GM18907 (cell line): Measurements from ENCODE around the gene PLXNB2.
"Not testable (repeated sequence)": the region's sequence is repeated elsewhere in the genome, so short reads cannot be mapped to it uniquely, and the experiment has no call there.

Experiments used
- ATAC-seq: cut with Tn5 transposase; IDR thresholded peaks from one replicate; pipeline ENCODE4 v1.9.1; 2021; ENCODE audit warnings: mild to moderate bottlenecking, moderate library complexity; ENCODE audit not compliant: unreplicated experiment

Gene PLXNB2

DNA sequence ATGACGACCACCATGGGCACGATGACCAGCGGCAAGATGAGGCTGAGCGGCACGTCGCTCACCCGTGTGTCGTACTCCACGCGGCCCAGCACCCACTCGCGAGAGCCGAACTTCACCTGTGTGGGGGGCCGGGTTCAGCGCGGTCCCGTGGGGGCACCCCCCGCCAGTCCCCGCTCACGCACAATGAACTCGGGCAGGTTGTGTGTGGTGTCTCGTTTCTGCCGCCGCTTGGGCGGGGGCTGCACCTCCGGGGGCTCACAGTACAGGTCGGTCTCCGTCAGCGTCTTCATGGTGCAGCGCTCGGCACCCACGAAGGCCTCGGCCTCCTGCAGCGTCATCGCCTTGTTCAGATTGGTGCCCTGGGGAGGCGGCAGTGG lies 26.1 kb downstream of the PLXNB2 start:
- ATAC-seq, result no peak

DNA sequence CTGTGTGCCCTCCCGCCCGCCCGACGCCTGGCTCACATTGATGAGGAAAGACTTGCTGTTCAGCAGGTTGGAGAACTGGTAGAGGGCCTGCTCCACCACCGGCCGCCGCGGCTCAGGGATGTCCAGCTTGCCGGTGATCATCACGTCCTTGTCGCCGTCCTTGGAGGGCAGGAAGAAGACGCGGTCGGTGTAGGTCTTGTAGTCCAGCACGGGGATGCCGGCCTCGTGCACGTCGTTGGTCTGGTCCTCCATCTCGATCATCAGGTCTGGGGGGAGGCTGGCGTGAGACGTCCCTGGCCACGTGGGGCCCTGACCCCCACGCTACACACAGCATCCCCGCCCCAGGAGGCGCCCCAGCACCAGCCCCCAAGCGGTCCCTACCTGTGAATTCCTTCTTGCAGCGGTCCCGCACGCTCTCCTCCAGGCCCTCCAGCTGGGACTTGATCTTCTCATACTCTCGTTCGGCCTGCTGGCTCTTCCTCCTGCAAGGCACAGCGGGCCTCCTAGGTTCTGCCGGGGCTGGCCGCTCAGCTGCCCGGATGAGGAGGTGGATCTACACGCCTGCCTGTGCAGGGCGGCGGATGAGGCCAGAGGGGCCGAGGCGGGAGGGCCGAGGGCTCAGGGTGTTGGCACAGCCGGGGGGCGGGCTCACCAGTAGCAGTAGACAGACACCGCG lies 26.6 kb downstream of the PLXNB2 start:
- no peak for ATAC-seq

DNA sequence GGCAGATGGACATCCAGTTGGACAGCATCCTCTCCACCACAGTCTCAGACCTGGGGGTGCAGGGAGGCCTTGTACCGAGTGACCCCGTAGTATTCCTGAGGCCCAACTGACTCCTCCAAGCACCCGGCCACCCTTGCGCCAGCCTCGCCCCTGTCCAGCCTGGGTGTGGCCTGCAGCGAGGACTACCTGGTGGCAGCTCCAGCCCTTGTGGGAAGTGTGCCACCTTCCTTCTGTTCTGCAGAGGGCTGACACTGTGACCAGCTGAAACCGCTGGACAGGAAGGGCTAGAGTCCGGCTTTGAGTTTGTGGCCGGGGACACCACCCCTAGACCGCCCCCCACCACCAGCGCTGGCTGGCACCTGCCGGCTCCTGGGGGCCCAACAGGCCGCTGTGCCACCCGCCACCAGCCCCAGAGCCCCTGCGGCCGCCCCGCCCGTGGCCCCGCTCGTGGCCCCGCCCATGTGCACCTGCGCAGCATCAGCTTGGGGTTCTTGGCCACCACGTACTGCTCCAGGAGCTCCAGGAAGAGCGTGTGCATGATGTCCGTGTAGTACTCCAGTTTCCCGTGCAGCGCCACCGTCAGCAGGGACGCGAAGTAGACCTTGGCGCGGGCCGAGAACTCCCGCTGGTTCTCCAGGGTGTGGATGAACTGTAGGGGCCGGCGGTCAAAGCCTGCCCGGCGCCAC lies 27.3 kb downstream of the PLXNB2 start:
- no peak for ATAC-seq

DNA sequence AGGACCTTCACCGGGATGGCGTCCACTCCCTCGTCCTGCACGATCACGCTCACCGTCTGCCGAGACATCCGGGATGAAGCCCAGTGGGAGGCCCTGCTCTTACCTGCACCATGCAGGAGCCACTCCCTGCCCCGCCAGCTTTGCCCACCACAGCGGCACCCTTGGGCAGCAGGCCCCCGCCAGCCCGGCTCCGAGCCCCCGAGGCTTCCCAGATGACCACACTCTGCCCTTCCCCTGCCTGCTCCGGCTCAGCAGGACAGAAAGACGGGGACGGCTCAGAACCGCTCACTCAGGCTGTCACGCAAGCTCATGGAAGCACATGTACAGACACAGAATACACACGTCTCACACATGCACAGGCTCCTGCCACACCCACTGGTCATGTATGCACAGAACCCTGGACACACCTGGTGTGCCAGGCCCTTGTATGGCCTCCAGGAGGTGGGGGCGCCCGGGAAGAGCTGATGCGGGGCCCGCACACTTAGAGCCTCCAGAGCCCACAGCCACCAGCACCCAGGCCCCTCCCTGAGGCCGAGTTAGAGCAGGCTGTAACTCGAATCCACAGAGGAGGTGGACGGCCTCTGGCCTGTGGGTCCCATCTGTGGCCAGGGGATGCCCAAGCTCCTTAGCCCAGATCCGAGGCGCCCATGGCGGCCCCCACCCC lies 28.4 kb downstream of the PLXNB2 start:
- ATAC-seq, result no peak

DNA sequence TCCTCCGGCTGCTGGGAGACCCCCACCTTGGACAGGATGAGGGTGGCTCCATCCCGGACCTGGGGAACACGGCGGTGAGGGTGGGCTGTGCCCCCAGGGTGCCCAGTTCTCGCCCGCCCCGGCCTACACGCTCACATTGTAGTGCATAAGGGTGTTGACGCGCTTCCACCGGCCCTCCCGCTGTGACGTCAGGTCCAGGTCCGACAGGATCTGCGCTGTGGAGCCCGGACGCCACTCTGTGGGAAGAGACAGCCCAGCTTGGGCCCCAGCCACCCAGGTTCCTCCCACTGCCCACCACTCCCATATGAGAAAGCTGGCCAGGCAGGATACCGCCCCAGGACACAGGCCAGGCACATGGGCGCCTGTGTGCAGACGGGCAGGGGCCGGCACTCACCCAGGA lies 29.0 kb downstream of the PLXNB2 start:
- ATAC-seq, result no peak

DNA sequence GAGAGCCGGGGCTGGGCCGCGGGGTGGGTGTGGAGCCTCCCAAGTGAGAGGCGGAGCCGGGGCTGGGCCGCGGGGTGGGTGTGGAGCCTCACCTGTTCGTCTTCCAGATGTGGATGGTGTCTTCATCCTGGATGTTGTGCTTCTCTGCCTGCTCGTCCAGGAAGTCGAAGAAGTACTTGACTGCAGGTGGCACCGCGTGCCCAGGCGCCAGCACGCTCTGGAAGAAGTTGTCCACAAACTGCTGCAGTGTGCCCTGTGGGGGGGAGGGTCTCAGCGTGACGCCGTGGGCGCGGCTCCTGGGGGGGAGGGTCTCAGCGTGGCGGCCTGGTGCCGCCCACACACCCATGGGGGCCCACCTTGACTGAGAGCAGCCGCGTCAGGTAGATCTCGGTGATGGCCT lies 29.7 kb downstream of the PLXNB2 start:
- ATAC-seq, result no peak

DNA sequence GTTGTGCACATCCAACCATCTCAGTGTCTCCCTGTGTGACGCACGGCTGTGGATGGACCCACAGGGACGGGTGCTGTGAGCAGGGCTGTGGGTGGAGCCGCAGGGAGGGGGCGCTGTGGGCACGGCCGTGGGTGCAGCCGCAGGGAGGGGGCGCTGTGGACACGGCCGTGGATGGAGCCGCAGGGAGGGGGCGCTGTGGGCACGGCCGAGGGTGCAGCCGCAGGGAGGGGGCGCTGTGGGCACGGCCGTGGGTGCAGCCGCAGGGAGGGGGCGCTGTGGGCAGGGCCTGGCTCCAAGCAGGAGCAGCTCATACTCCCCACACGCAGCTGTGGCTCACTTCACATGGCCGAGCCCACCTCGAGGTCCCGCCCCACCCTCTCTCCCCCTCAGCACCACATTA lies 31.3 kb downstream of the PLXNB2 start:
- peak; percentile 48 for ATAC-seq

DNA sequence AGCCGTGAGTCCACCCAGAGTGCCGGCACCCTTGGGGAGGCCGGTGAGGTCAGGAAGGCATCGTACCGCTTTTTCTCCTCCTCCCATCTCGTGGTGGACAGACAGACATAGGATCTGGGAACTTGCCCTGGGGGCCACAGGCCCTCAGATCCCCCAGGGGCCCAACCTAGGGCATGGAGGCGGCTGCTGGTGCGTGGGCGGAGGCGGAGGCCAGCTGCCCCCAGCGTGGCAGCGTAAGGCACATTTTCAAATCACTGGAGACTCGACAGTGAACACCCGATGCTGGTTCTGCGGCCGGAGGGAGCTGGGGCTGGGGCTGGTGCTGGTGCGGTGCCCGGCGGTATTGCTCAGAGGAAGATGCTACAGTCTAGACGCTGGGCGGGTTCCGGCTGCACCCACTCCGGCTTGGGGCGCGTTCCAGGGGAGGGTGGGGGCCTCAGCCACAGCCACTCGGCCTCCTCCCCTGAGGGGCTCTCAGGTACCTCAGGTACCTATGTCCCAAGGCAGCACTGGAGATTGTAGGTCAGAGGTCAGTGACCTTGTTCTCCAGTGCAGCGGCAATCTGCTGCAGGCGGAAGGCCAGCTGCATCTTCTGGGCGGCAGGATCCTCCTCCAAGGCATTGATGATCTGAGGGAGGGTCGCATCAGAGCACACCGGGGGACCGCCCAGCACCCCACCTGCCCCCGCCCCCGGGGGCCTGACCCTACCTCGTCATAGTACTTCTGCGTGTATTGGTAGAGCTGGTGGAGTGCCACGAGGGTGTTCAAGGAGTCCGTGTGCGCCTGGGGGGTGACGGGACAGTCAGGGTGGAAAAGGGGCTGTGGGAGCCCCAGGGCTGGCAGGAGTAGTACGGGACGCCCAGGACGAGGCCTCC lies 32.0 kb downstream of the PLXNB2 start:
- no peak for ATAC-seq

DNA sequence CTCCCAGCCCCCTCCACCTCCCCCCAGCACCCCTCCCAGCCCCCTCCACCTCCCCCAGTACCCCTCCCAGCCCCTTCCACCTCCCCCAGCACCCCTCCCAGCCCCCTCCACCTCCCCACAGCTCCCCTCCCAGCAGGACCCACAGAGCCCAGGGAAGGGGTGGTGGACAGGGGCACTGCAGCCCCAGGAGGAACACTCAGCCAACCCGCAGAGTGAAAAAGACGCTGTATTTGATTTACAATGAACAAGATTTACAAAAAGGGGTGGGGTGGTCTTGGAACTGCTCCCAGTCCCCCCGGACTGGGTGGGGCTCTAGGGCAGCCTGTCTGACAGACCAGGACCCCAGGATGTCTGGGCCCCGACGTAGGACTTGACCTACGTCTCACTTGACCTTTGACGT lies 32.7 kb downstream of the PLXNB2 start:
- ATAC-seq, result no peak

DNA sequence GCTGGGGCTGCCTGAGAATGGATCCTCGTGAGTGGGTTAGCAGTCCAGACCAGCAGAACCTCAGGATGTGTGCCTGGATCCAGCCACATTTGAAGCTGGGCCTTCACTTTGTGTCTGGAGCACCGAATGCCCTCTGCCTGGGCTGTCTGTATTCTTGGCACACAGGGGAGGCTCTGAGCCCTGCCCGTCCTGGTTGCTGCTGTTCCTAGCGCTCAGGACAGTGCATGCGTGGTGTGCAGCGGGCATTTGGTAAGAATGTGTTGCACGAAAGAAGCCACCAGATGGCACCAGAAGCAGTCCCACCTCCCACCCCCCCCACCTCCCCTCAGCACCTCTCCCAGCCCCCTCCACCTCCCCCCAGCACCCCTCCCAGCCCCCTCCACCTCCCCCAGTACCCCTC lies 33.1 kb downstream of the PLXNB2 start:
- ATAC-seq, result no peak

DNA sequence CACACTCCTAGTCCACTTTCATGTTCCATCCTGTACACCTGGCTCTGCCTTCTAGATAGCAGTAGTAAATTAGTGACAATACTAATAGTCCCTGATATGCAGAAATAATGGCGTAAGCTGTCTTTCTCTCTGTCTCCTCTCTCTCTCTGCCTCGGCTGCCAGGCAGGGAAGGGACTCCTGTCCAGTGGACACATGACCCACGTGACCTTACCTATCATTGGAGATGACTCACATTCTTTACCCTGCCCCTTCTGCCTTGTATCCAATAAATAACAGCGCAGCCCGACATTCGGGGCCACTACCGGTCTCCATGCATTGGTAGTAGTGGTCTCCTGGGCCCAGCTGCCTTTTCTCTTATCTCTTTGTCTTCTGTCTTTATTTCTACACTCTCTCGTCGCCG lies 33.7 kb downstream of the PLXNB2 start:
- not testable (repeated sequence) for ATAC-seq

DNA sequence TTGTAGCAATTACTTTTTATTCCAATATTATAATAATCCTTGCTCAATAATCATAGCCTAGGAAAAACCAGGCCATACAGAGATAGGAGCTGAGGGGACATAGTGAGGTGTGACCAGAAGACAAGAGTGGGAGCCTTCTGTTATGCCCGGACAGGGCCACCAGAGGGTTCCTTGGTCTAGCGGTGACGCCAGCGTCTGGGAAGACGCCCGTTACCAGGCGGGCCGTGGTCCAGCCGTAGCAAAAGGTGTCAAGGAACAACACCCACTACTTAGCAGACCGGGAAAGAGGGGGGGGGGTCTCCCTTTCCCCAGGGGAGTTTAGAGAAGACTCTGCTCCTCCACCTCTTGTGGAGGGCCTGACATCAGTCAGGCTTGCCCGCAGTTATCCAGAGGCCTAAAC lies 34.1 kb downstream of the PLXNB2 start:
- not testable (repeated sequence) for ATAC-seq

DNA sequence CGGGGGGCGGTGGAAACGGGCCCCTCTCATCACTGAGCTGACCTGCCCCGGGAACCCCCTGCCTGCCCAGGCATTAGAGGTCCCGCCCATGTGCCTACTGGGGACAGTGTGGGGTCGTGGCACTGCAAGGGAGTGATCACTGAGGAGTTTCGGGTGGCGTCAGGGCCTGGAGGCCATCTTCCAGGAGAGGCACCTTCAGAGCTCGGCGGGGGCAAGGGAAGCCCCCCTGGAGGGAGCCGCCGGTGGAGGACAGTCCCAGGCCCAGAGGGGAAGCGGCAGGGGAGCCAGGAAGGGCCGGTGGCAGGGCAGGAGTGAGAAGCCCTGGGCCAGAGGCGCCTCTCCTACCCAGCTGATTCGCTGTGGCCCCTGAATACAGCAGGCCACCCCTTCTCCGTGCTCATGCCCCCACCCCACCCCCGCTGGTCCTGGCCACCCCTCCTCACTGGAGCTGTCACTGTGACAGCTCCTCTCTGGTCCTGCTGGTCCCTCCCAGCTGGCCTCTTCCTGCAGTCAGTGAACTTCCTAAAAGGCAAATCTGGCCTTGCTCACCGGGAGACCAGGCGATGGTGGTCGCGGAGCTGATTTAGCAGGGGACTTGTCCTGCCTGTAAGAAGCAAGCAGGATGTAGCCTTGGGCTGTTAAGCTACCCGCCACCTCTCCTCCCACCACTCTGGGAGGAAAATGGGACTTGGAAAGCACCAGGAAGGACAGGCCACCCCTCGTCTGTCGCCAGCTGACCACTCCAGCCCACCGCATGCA lies 35.2 kb downstream of the PLXNB2 start:
- ATAC-seq, result no peak

DNA sequence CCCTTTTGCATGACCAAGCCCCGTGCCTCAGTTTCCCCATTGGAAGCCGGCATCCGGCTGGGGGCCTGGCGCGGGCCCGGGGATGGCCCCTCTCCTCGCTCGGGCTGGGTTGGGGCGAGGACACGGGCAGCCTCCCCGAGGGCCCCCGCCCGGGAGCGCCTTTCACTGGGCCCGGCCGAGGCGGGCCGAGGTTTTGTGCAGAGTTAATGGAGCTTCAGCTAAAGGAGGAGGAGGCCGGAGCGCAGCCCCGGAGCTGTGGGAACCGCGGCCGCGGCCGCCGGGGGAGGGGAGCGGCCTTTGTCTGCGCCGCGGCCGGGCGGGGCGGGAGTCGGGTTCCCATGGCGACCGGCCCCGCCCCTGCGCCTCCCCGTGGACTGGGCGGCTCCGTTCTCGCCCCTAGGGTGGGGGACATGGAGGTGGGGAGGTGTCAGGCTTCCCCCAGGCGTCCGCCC lies 35.9 kb downstream of the PLXNB2 start:
- ATAC-seq, result no peak

DNA sequence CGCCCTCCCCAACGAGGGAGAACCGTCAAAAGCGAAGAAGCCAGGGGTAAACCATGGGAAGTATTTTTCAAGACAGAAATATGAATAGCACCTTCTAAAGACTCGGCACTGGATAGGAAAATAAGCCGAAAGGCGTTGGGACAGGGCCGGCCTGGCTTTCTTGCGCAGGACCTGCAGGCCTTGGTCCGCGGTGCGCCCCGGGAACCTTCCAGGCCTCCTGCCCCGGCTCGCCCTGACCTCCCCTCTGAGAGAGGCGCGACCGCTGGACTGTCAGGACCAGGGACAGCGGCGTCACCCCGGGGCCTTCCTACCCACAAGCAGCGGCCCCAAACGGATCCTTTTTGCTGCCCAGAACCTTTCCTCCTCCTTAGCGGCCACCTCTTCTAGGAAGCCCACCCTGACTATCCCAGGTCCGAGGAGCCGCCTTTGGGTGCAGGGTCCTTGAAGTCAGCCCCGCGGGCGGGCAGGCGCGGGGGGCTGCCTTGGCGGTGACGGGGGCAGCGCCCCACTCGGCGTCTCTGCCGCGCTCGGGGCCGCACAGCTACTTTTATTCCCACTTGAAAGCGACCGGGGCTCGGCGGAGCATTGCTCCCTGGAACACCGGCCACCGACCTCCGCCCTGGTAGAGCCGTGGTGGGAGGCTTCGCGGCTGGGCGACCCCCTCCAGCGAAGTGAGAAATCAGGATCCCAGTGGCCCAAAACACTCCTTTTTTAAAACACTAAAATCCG lies 36.6 kb downstream of the PLXNB2 start:
- peak; percentile 31 for ATAC-seq

DNA sequence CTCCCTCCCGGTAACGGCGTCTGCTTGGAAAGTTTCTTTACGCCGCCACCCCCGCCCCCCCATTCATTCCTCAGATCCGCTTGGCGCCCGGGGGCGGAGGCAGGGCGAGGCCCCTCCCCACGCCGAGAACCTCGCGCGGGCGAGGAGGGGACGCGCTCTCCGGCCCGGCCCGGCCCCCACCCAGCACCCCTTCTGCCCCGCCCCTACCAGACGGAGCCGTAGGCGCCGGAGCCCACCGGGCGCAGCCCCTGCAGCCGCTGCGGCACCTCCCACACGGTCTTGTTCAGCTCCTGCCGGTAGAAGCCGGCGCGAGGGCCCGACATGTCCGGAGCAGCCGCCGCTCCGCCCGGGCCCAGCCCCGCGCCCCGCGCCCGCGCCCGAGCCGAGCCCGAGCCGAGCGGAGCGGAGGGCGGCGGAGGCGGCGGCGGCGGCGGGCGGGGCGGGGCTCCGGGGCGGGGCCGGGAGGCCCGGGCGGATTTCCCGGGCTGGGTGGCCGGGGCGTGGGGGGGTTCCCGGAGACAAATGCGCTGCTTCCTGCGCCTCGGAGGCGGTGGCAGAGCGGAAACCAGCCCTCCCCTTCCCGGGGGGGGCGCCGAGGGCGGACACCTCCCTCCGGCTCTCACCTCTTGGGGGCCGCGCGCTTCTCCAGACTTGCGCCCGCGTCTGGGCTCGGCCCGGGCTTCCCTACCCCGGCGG lies 37.3 kb downstream of the PLXNB2 start, which contains the start of gene MAPK11:
TSS of gene MAPK11 (minus strand) at position 411 of the 696 bp plus-strand sequence. CDS start at position 323, 88 bp downstream.
- no peak for ATAC-seq

DNA sequence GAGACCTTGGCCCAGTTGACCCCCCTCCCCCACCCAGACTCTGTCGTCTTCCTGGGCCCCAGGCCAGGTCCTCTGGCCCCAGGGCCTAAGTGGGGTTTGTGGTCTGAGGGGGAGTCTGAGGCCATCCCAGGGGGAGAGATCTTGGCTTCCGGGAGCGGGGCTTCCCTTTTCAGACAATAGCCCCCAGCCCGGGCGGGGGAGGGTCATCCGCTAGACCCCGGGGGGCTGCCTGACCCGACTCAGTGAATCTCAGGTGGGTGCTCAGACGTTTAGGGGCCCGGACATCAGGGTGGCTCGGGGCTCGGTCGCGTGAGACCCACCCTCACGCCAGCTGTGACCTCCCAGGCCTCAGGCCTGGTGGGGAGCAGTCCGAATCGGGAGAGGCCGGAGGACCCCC lies 37.9 kb downstream of the PLXNB2 start:
- no peak for ATAC-seq

DNA sequence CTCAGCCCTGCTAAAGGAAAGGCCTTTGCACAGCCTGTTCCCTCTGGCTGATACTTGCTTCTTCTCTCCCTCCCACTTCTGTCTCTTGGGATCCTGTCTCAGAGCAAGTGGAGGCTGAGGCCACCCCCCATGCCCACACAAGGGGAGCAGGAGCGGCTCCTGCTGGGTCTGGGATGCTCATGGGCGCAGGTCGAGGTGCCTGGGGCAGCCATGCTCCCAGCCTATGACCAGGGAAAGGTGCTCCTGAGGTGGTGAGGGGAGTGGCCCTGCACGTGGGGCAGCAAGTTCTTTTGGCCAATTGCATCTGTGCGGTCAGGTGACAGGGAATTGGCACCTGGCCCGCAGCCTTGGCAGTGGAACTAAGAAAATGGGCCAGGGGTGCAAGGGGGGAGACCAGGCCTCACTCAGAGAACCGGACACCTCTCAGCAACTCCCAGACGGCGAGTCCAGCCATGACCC lies 38.8 kb downstream of the PLXNB2 start:
- no peak for ATAC-seq
